MM.1S (cell line): ENCODE data around the gene TJP2.

Source experiments
- DNase-seq: peaks from one replicate; pipeline ENCODE4 v3.0.0-alpha.2; 2015
- H2AFZ ChIP-seq: fragments of 300-600 bp; sonication (generic); 2 replicates; pipeline ENCODE4 v1.6.0; 2016; ENCODE audit warnings: antibody characterized with exemption, low read length
- H3F3A ChIP-seq: fragments of 300-600 bp; sonication (generic); 2 replicates; pipeline ENCODE4 v1.6.1; 2016; ENCODE audit warnings: mild to moderate bottlenecking, antibody characterized with exemption, low read length, moderate library complexity, mixed read lengths; ENCODE audit not compliant: insufficient read depth
- H3K27ac ChIP-seq: fragments of 300-600 bp; sonication (generic); 2 replicates; pipeline ENCODE4 v1.5.1; 2016; ENCODE audit warnings: mild to moderate bottlenecking, low read length
- H3K27me3 ChIP-seq: fragments of 300-600 bp; sonication (generic); replicated peaks from 2 replicates; pipeline ENCODE4 v1.6.0; 2016; ENCODE audit warnings: low read length; ENCODE audit not compliant: insufficient read depth
- H3K36me3 ChIP-seq: fragments of 300-600 bp; sonication (generic); replicated peaks from 2 replicates; pipeline ENCODE4 v1.6.1; 2016; ENCODE audit warnings: mild to moderate bottlenecking, low read length, mixed read lengths; ENCODE audit not compliant: insufficient read depth
- H3K4me1 ChIP-seq: fragments of 300-600 bp; sonication (generic); 2 replicates; pipeline ENCODE4 v1.6.1; 2016; ENCODE audit warnings: low read length, mixed read lengths
- H3K4me2 ChIP-seq: fragments of 300-600 bp; sonication (generic); 2 replicates; pipeline ENCODE4 v1.6.0; 2016; ENCODE audit warnings: low read depth, low read length
- H3K4me3 ChIP-seq: fragments of 300-600 bp; sonication (generic); 2 replicates; pipeline ENCODE4 v1.5.1; 2016; ENCODE audit warnings: low read length, mixed read lengths
- H3K79me2 ChIP-seq: fragments of 300-600 bp; sonication (generic); 2 replicates; pipeline ENCODE4 v1.6.1; 2016; ENCODE audit warnings: mixed run types, low read length, mixed read lengths
- H3K9ac ChIP-seq: fragments of 300-600 bp; sonication (generic); 2 replicates; pipeline ENCODE4 v1.6.1; 2016; ENCODE audit warnings: low read length, mixed read lengths
- H3K9me2 ChIP-seq: fragments of 300-600 bp; sonication (generic); replicated peaks from 2 replicates; pipeline ENCODE4 v1.6.1; 2016; ENCODE audit warnings: mild to moderate bottlenecking, low read length, mixed read lengths; ENCODE audit not compliant: insufficient read depth
- H3K9me3 ChIP-seq: fragments of 300-600 bp; sonication (generic); replicated peaks from 2 replicates; pipeline ENCODE4 v1.6.1; 2016; ENCODE audit warnings: mild to moderate bottlenecking, low read length, mixed read lengths; ENCODE audit not compliant: insufficient read depth
- H4K20me1 ChIP-seq: fragments of 300-600 bp; sonication (generic); 2 replicates; pipeline ENCODE4 v1.6.1; 2016; ENCODE audit warnings: mild to moderate bottlenecking, low read length, moderate library complexity, mixed read lengths; ENCODE audit not compliant: insufficient read depth
- EZH2 ChIP-seq: fragments of 300-600 bp; sonication (generic); optimal IDR thresholded peaks from 2 replicates; pipeline ENCODE3; 2017; ENCODE audit warnings: low read depth, mild to moderate bottlenecking, antibody characterized with exemption, low read length, mixed read lengths
- EZH2phosphoT487 ChIP-seq: fragments of 300-600 bp; sonication (generic); IDR thresholded peaks from 2 replicates; pipeline ENCODE4 v1.6.1; 2018; ENCODE audit warnings: antibody characterized with exemption, low read length
- TF ChIP-seq, protein P1 (sequence below): fragments of 300-600 bp; sonication (generic); IDR thresholded peaks from 2 replicates; pipeline ENCODE4 v1.5.1; 2016; ENCODE audit warnings: antibody characterized with exemption, low read length, mixed read lengths

Gene TJP2

DNA sequence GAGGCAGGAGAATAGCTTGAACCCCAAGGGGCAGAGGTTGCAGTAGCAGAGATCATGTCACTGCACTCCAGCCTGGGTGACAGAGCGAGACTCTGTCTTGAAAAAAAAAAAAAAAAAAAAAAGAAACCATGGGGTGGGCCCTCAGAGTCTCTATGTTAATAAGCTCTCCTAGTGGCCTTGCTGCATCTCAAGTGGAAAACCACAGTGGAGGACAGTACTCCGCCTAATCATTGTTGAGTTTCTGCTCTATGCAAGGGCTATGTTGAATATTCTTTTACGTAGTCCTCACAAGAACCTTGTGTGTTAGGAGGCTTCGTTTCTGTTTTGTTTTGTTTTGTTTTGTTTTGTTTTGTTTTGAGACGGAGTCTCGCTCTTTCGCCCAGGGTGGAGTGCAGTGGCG, 48.9 kb downstream of the TJP2 start:
- no peak for TF ChIP-seq EZH2
- TF ChIP-seq, protein P1, sequence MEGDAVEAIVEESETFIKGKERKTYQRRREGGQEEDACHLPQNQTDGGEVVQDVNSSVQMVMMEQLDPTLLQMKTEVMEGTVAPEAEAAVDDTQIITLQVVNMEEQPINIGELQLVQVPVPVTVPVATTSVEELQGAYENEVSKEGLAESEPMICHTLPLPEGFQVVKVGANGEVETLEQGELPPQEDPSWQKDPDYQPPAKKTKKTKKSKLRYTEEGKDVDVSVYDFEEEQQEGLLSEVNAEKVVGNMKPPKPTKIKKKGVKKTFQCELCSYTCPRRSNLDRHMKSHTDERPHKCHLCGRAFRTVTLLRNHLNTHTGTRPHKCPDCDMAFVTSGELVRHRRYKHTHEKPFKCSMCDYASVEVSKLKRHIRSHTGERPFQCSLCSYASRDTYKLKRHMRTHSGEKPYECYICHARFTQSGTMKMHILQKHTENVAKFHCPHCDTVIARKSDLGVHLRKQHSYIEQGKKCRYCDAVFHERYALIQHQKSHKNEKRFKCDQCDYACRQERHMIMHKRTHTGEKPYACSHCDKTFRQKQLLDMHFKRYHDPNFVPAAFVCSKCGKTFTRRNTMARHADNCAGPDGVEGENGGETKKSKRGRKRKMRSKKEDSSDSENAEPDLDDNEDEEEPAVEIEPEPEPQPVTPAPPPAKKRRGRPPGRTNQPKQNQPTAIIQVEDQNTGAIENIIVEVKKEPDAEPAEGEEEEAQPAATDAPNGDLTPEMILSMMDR: no peak
- TF ChIP-seq EZH2phosphoT487: no peak
- H3K27me3 ChIP-seq: no peaks in the 10 kb centered on the region
- no peaks in the 10 kb centered on the region for H3K4me1 ChIP-seq
- no peak overlapping the region for H3K27ac ChIP-seq
- no peak overlapping the region for H3K4me2 ChIP-seq
- H3K9me3 ChIP-seq: no peaks in the 10 kb centered on the region
- peaks cover 5% of the 10 kb centered on the region; the same call in 1 of the 2 replicates for H3K36me3 ChIP-seq
- no peak for DNase-seq
- H3K9ac ChIP-seq: no peak overlapping the region
- no peaks in the 10 kb centered on the region for H3F3A ChIP-seq
- H3K79me2 ChIP-seq: no peaks in the 10 kb centered on the region
- H4K20me1 ChIP-seq: no peaks in the 10 kb centered on the region
- H2AFZ ChIP-seq: no peak overlapping the region
- H3K4me3 ChIP-seq: no peak overlapping the region
- no peaks in the 10 kb centered on the region for H3K9me2 ChIP-seq

GRCh38 chr9:69223605-69224004, 49.5 kb downstream of the TJP2 start:
- Histone ChIP-seq H3K27me3 (no peaks in the 10 kb centered on the region), H3K4me3 (no peak overlapping the region), H3K79me2 (no peaks in the 10 kb centered on the region), H2AFZ (no peak overlapping the region), H3K9ac (no peak overlapping the region), H3K27ac (no peak overlapping the region), H3K4me2 (no peak overlapping the region), H3K9me3 (no peaks in the 10 kb centered on the region), H3K36me3 (peaks cover 8% of the 10 kb centered on the region; the same call in 1 of the 2 replicates), H3F3A (no peaks in the 10 kb centered on the region), H3K9me2 (no peaks in the 10 kb centered on the region), H4K20me1 (no peaks in the 10 kb centered on the region), H3K4me1 (no peaks in the 10 kb centered on the region)
- TF ChIP-seq EZH2: no peak
- no peak for TF ChIP-seq EZH2phosphoT487
- TF ChIP-seq, protein P1: peak; percentile 44
- DNase-seq: no peak

- DNase-seq: no peak
- TF ChIP-seq, protein P1: no peak
- TF ChIP-seq EZH2phosphoT487: no peak
- no peak for TF ChIP-seq EZH2
- no peak overlapping the region for H3K4me2 ChIP-seq
These were observed 55.3 kb downstream of the TJP2 start for GRCh38 chr9:69229367-69229766.

More at GRCh38 chr9:69229367-69229766, 55.3 kb downstream of the TJP2 start:
- H3K36me3 ChIP-seq: peaks cover 5% of the 10 kb centered on the region; the same call in 1 of the 2 replicates
- no peak overlapping the region for H2AFZ ChIP-seq
- H3K4me3 ChIP-seq: no peak overlapping the region
- H3F3A ChIP-seq: no peaks in the 10 kb centered on the region
- no peak overlapping the region for H3K27ac ChIP-seq
- no peaks in the 10 kb centered on the region for H3K27me3 ChIP-seq
- no peaks in the 10 kb centered on the region for H3K4me1 ChIP-seq
- no peaks in the 10 kb centered on the region for H3K79me2 ChIP-seq
- no peaks in the 10 kb centered on the region for H3K9me2 ChIP-seq
- no peak overlapping the region for H3K9ac ChIP-seq
- no peaks in the 10 kb centered on the region for H3K9me3 ChIP-seq
- H4K20me1 ChIP-seq: no peaks in the 10 kb centered on the region
